Lower leg skin (tissue), 4 donors: Measurements from ENCODE around the gene MLC1. TPM values are rescaled to one million over a fixed set of nuclear protein-coding genes. Genes with fewer than 3 reads are reported as not detected.

Source experiments
- DNase-seq, 2 donors: peaks; one replicate each; pipeline ENCODE4 v3.0.0-alpha.2; 2019; ENCODE audit warnings: low spot score in 2 of 2
- H3K4me3 ChIP-seq: fragments of 200-600 bp; sonication (generic); 2 replicates; pipeline ENCODE4 v1.5.1; 2017; ENCODE audit warnings: mild to moderate bottlenecking, low read depth; ENCODE audit not compliant: poor library complexity, severe bottlenecking
- POLR2A ChIP-seq, 2 donors: fragments of 450-650 bp; IDR thresholded peaks; one replicate each; pipeline ENCODE4 v1.6.1; 2016 to 2017; ENCODE audit warnings: antibody characterized with exemption in 2 of 2, mild to moderate bottlenecking in 1 of 2, moderate library complexity in 1 of 2
- WGBS, 2 donors: methylation state at CpG; one replicate each; pipeline ENCODE4 v1.1.5; 2018; 5-methylcytosine and 5-hydroxymethylcytosine counted together
- intact Hi-C: fragments of 100-400 bp; cut with DNase I; formaldehyde crosslinking; loops from one replicate; pipeline ENCODE4 v1.15.0; 2023; ENCODE audit warnings: low total_unique reads
- total RNA-seq, 4 donors: library from RNA; depleted of rRNA; stranded (reverse); fragments of >200 nt; gene quantifications; one replicate each; pipeline ENCODE4 v1.1.0, GENCODE V29; 2016
- TF ChIP-seq, protein P1 (sequence below), 3 donors: fragments of 450-650 bp; IDR thresholded peaks; one replicate each; pipeline ENCODE4 v1.5.1; 2016; ENCODE audit warnings: antibody characterized with exemption in 3 of 3, mild to moderate bottlenecking in 3 of 3, moderate library complexity in 2 of 3

MLC1 gene
- total RNA-seq, 4 donors from 2014 or later, result 0.15 to 2.1 (median 1.0) TPM

DNA sequence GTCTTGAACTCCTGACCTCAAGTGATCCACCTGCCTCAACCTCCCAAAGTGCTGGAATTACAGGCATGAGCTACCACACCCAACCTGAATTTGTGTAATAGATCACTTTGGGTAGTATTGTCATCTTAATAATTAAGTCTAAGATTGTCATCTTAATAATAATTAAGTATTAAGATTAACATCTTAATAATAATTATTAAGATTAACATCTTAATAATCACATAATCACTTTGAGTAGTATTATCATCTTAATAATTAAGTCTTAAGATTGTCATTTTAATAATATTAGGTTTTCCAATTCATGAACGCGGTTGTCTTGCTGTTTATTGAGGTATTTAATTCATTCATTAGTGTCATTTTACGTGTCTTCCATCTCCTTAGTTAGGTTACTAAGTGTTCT is 12.8 kb upstream of the MLC1 start:
- H3K4me3 ChIP-seq, result no peak overlapping the region
- TF ChIP-seq, protein P1, sequence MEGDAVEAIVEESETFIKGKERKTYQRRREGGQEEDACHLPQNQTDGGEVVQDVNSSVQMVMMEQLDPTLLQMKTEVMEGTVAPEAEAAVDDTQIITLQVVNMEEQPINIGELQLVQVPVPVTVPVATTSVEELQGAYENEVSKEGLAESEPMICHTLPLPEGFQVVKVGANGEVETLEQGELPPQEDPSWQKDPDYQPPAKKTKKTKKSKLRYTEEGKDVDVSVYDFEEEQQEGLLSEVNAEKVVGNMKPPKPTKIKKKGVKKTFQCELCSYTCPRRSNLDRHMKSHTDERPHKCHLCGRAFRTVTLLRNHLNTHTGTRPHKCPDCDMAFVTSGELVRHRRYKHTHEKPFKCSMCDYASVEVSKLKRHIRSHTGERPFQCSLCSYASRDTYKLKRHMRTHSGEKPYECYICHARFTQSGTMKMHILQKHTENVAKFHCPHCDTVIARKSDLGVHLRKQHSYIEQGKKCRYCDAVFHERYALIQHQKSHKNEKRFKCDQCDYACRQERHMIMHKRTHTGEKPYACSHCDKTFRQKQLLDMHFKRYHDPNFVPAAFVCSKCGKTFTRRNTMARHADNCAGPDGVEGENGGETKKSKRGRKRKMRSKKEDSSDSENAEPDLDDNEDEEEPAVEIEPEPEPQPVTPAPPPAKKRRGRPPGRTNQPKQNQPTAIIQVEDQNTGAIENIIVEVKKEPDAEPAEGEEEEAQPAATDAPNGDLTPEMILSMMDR (IDR thresholded peaks at IDR 0.05), result no peak
- intact Hi-C loops, result no loop called here
- WGBS, 2 donors, result 87 to 90% methylated on average over 3 of the region's 3 CpGs
- DNase-seq, result no peak

DNA sequence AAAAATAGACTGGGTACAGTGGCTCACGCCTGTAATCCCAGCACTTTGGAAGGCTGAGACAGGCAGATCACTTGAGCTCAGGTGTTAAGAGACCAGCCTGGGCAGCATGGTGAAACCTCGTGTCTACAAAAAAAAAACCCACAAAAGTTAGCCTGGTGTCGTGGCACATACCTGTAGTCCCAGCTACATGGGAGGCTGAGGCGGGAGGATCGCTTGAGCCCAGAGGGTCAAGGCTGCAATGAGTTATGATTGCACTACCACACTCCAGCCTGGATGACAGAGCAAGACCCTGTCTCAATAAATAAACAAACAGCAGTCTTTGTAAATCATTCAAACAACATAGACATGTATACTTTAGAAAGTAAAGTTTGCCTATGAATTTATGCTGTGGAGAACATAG is 7.1 kb upstream of the MLC1 start:
- 70 to 75% methylated on average over 5 of the region's 5 CpGs for WGBS, 2 donors
- no peak for DNase-seq
- H3K4me3 ChIP-seq, result no peak overlapping the region
- TF ChIP-seq, protein P1 (IDR thresholded peaks at IDR 0.05), result no peak
- TF ChIP-seq POLR2A (IDR thresholded peaks at IDR 0.05), result no peak
- intact Hi-C loops, result no loop called here

DNA sequence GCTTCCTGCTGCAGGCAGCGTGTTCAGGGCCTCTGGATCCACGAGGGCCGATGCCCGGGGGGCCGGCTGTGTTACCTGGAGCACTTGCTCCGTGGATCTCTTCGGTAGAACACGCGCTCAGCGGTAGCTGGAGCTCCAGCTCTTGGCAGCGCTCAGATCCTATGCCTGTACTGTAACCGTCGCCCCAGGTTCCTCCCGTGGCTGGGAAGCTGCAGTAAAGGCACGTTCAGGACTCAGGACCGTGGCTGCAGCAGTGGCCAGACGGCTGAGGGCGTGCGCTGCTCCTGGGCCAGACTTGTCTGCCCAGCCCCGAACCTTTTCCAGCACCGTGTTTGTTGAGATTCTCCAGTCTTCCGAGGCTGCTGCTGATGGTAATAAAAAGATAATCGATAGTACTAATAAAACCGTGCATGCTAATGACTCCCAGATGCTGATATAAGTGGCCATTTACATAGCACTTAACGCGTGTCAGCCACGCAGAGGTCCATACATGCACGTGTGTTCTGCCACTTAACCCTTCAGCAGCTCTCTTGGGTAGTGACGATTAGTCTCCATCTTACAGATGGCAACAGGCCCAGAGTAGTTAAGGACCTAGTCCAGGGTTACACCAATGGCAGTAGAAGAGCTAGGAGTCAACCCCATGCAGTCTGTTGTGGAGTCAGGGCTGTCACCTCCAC is 6.0 kb upstream of the MLC1 start:
- no peak overlapping the region for H3K4me3 ChIP-seq
- TF ChIP-seq, protein P1 (IDR thresholded peaks at IDR 0.05), result no peak
- TF ChIP-seq POLR2A (IDR thresholded peaks at IDR 0.05), result no peak
- WGBS, 2 donors, result 66 to 75% methylated on average over 24 to 29 of the region's 29 CpGs
- no peak for DNase-seq
- intact Hi-C loops, result no loop called here

- 92 to 95% methylated on average over 22 of the region's 22 CpGs for WGBS, 2 donors
- intact Hi-C loops, result no loop called here
- H3K4me3 ChIP-seq, result no peak overlapping the region
- TF ChIP-seq, protein P1 (IDR thresholded peaks at IDR 0.05), result no peak
- no peak for TF ChIP-seq POLR2A (IDR thresholded peaks at IDR 0.05)
- no peak for DNase-seq
Measured at GRCh38 chr22:50090412-50090714, 5.1 kb upstream of the MLC1 start.

DNA sequence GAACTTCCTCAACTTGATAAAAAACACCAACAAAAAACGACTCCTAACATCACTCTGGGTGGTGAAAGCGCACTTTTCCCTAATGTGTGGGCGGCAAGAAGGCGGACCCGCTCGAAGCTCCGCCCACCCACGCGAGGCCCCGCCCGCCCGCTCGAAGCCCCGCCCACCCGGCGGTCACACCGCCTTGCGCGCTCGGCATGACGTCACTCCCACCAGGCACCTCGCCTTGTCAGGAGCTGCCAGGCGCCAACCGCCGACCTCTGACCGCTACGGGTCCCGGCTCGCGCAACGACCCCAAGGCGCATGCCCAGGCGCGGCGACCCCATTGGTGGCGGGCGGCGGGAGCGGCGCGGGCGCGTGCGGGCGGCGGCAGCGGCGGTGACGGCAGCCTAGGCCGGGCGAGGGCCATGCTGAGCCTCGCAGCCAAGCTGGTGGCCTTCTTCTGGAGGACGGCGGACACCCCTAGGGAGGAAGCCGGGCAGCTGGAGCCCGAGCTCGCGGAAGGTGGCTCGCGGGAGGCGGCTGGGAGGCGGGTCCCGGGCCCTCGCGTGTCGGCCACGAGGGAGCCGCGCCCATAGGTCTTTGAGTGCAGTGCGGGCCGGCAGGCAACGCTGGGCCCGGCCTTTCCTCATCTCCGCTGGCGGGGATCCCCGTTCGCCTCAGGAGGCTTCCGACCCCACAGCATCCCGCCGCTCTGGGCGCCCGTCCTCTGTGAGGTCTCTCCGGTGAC is 4.6 kb upstream of the MLC1 start, which contains the start of gene MOV10L1:
Gene MOV10L1, plus strand, starts transcription at position 325 of the 730 bp plus-strand sequence. Its CDS starts 83 bp downstream, at position 408.
- DNase-seq, result no peak
- 46 to 59% methylated on average over 31 to 83 of the region's 83 CpGs for WGBS, 2 donors
- TF ChIP-seq, protein P1 (IDR thresholded peaks at IDR 0.05), result no peak
- TF ChIP-seq POLR2A (IDR thresholded peaks at IDR 0.05), result no peak
- no peak within 1 kb of the TSS for H3K4me3 ChIP-seq
- intact Hi-C loops, result no loop called here
